HG03108 (cell line): ENCODE results near the gene PIK3R2.

Source experiments
- ATAC-seq: cut with Tn5 transposase; IDR thresholded peaks from one replicate; pipeline ENCODE4 v1.9.1; 2021; ENCODE audit warnings: moderate library complexity; ENCODE audit not compliant: unreplicated experiment

The PIK3R2 gene

DNA sequence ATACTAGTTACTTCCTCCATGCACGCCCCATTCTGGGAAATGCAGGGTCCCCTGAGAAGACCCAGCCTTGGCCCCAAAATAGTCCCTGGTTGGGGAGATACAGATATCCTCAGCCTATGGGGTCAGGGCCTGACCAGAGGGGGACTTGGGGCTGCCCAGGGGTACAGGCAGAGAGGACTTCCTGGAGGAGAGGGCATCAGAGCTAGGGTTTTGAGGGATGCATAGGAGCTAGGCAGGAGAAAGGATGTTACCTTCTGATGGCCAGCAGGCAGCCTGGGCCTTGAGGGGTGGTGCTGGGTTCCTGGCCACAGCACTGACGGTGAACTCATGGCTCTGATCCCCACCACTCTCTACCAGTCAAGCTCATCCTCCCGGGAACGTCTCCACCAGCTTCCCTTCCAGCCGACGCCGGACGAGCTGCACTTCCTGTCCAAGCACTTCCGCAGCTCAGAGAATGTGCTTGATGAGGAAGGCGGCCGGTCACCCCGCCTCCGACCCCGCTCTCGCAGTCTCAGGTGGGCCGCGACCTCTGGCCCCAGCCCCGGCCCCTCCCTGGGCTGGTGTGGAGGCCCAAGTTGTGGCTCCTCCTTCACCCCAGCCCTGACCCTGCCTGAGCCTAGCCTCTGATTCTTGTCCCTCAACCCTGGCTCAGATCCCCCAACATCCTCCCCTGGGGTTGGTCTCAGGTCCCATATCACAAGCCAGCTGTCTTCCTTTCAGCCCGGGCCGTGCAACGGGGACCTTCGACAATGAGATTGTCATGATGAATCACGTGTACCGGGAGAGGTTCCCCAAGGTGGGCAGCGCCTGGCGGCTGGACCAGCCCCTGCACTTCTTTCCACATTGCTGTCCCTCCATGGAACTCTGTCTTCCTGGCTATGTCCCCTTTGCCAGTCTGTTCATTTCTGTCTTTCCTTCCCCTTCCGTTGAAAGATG is 29.8 kb upstream of the PIK3R2 start:
- ATAC-seq, result no peak

DNA sequence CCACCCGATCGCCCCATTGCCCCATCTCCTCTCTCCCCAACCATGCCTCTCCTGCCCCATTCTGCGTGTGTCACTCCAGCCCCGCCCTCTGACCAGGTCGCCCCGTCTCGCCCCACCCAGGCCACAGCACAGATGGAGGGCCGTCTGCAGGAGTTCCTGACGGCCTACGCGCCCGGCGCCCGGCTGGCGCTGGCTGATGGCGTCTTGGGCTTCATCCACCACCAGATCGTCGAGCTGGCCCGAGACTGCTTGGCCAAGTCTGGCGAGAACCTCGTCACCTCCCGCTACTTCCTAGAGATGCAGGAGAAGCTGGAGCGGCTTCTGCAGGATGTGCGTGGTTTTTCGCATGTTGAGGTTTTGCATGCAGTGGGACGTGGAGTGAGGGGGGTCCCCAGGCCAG is 29.1 kb upstream of the PIK3R2 start:
- no peak for ATAC-seq

DNA sequence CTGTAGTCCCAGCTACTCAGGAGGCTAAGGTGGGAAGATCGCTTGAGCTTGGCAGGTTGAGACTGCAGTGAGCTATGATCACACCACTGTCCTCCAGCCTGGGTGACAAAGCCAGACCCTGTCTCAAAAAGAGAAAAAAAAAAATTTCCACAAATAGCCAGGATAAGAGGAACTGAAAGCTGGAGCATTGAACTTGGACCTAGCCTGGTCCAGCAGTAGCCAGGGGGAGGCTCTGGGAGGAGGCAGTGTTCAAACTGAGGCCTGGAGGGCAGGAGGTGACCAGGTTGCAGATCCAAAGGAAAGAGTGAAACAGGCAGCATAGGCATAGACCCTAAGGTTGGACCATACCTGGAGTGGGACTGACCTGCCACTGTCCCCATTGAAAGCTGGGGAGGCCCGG is 26.9 kb upstream of the PIK3R2 start:
- no peak for ATAC-seq

DNA sequence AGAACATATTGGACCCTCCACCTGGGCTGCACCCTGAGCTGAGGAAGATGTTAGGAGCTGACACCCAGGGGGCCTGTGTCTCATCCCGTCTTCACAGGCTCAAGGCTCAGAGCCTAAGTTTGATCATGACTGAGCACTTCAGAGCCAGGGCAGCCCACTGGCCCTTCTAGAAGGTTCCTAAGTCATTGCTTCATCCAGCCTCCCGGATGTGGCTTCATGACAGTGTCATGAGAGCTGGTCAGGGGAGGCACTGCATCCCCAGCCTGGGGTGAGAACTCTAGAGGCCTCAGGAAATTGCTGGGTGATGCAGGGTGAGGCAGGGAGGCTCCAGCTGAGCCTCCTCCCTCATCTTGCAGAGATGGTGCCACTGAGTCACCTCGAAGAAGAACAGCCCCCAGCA is 24.9 kb upstream of the PIK3R2 start:
- no peak for ATAC-seq

DNA sequence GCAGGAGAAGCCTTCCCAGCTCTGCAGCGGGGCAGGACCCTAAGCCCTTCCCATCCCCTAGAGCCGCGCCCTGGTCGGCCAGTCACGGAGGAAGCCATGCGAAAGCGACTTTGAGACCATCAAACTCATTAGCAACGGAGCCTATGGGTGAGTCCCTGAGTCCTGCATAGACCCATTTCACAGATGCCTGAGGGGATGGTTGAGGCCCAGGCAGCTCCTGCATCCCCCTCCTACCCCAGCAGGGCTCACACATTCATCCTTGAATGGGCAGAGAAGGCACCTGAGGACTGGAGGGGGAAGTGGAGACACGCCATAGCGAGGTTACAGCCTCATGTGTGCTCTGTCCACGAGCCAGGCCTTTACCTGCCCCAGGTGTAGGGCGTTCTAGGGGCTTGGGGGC is 24.2 kb upstream of the PIK3R2 start:
- ATAC-seq, result no peak

DNA sequence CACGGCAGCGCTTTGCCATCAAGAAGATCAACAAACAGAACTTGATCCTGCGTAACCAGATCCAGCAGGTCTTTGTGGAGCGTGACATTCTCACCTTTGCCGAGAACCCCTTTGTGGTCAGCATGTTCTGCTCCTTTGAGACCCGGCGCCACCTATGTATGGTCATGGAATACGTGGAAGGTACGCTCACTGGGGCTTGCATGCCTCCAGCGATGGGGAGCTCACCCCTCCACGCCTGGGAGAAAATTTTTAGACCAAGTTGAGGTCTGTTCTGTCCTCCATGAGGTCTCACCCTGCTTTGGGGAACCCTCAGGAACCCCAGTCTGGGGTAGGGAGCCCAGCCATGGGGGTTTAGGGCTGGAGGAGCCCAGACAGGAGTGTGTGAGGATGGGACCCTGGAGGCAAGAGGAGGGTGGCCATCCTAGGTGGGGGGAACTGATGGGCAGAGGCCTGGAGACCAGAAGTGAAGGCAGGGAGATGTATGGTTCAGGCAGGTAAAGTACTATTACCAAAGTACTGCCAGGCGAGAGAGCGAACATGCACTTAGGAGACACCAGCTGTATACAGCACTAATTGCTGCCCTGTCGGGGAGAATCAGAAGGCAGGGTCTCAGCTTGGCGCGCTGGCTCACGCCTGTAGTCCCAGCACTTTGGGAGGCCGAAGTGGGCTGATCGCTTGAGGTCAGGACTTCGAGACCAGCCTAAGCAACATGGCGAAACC is 22.3 kb upstream of the PIK3R2 start:
- ATAC-seq, result no peak

DNA sequence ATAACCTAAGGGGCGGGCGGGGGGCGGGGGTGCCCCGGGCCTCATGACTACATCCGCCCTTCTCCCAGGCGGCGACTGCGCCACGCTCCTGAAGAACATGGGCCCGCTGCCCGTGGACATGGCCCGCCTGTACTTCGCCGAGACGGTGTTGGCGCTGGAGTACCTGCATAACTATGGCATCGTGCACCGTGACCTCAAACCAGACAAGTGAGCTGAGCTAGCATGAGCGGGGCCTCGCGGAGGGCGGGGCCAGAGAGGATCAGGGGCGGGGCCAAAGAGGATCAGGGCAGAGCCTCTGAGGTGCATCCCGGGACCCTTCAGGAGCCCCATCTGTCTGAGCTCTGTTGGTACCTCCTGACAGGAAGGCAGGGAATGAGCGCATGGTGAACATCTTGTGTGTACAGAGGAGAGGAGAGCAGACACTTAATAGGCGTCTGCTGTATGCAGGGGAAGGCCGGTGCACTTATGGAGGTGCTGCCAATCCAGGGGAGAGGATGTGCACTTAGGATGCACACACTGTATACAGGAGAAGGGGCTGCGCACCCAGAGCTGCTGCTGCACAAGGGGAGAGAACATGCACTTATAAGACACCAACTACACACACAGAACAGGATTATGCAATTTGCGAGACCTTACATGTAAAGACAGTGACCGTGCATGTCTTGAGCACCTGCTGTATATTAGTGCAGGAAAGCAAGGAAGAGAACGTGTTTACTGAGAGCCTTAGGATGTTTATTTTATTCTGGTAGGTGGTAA is 20.9 kb upstream of the PIK3R2 start:
- ATAC-seq, result no peak

DNA sequence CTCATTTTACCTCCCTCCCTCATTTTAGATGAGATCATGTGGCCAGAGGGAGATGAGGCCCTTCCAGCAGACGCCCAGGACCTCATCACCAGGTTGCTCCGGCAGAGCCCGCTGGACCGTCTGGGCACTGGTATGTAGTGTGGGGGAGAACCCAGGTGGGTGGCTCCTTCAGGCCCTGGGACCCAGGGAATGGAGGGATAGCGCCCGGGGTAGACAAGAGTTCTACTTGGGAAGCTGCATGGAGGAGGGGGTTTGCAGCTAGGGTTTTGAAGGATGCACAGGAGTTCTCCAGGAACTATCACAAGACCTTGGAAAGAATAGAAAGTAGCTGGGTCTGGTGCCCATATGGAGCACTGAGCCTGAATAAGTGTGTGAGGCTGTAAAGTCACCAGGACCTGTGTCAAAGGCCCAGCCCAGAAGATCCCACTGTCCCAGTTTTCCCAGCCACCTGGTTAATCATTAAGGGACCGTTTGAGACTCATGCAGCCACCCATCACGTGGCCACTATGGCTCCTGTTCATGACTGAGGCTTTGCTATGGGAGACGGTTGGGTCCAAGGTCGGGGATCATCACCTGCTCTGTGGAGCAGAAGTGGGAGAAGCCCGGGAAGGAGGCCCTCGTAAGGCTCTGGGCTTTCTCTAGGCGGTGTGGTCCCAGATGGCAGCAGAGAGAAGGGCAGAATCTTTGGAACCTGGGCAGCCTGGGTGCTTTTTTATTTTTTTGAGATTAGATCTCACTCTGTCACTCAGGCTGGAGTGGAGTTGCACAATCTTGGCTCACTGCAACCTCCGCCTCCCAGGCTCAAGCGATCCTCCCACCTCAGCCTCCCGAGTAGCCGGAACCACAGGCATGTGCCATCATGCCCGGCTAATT is 17.0 kb upstream of the PIK3R2 start:
- no peak for ATAC-seq

DNA sequence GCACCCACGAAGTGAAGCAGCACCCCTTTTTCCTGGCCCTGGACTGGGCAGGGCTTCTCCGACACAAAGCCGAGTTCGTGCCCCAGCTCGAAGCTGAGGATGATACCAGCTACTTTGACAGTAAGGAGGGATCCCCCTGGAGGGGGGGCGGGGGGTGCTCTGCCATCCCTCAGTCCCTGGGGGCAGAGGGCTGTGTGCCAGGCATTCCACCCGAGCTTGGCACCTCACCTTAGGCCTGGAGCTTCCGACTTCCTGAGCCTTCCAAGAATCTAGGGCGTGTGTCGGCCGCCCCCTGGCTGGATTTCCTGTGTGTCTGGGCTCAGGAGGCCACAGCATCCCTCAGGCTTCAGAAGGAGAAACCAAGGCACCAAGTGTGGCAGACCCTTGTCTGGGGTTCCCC is 15.7 kb upstream of the PIK3R2 start:
- ATAC-seq, result no peak

DNA sequence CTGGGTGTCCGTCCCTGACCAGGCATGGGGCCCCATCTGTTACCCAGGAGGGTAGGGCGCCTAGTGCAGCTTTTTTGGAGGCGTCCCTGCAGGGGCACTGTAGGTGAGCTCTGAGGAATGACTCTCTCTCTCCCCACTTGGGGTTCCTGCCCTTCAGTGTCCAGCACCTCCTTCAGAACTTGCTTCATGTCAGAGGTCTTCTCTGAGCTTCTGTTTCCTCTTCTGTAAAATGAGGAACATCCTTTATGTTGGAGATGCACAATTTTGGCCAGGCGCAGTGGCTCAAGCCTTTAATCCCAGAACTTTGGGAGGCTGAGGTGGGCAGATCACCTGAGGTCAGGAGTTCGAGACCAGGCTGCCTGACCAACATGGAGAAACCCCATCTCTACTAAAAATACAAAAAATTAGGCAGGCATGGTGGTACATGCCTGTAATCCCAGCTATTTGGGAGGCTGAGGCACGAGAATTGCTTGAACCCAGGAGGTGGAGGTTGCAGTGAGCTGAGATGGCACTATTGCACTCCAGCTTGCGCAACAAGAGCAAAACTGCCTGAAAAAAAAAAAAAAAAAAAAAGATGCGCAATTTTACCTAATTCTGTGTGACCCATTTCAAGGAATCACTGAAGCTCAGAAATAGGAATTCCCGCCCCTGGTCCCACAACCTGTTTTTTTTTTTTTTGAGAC is 15.2 kb upstream of the PIK3R2 start:
- no peak for ATAC-seq

DNA sequence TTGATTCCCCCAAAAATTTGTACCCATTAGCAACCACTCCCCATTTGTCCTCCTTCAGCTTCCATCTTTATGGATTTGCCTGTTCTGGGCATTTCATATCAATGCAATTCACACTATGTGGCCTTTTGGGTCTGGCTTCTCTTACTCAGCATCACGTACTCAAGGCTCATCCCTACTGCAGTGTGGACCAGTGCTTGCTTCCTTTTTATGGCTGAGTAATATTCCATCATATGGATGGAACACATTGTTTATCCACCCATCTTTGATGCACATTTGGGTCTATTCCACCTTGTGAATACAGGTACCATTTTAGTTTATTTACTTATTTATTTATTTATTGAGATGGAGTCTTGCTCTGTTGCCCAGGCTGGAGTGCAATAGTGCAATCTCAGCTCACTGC is 12.5 kb upstream of the PIK3R2 start:
- no peak for ATAC-seq

DNA sequence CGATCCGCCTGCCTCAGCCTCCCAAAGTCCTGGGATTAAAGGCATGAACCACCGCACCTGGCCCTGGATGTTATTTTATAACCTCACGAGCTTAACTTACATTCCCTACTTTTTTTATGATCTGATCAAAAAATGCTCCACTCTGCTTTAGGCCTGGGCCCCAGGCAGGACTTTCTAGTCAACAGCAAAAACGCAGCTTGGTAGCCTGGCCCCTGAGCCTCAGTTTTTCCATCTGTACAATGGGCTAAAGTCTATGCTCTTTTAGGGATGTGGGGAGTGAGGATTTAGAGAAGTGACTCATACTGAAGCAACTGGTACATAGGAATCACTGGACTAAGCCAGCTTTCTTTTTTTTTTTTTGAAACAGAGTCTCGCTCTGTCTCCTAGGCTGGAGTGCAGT is 11.9 kb upstream of the PIK3R2 start:
- ATAC-seq, result no peak

DNA sequence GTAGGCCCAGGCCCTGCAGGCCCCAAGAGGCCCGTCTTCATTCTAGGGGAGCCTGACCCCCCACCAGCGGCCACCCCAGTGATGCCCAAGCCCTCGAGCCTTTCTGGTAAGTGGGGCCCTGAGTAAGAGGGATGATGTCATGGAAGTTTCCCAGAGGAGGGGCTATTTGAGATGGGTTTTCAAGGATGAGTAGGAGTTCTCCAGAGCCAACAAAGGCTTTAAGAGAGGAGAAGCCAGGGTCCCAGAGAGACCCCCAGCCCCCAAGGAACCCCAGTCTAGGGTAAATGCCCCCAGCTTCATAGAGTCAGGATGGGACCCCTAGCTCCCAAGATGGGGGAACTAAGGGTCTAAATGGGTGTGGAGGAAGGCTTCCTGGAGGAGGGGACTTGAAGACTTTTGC is 9.1 kb upstream of the PIK3R2 start:
- ATAC-seq, result no peak

DNA sequence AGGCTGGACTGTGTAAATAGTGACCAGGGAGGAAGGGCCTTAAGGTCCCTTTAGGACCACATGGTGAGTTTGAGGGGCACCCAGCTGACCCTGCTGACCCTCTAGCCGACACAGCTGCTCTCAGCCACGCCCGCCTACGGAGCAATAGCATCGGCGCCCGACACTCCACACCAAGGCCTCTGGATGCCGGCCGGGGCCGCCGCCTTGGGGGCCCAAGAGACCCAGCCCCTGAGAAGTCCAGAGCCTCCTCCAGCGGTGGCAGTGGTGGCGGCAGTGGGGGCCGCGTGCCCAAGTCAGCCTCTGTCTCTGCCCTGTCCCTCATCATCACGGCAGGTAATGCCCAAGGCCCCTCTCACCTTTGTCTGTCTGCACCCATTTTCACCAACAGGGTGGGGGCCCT is 8.6 kb upstream of the PIK3R2 start:
- no peak for ATAC-seq

DNA sequence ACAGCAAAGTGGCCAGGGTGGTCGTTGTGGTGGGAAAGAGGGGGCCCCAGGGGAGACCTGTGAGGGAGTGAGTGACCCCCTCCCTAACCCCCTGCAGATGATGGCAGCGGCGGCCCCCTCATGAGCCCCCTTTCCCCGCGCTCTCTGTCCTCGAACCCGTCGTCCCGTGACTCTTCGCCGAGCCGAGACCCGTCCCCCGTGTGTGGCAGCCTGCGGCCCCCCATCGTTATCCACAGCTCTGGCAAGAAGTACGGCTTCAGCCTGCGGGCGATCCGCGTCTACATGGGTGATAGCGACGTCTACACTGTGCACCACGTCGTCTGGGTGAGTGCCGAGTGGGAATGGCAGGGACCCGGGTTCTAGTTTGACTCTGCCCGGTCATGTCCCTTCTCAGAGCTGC is 8.1 kb upstream of the PIK3R2 start:
- no peak for ATAC-seq

DNA sequence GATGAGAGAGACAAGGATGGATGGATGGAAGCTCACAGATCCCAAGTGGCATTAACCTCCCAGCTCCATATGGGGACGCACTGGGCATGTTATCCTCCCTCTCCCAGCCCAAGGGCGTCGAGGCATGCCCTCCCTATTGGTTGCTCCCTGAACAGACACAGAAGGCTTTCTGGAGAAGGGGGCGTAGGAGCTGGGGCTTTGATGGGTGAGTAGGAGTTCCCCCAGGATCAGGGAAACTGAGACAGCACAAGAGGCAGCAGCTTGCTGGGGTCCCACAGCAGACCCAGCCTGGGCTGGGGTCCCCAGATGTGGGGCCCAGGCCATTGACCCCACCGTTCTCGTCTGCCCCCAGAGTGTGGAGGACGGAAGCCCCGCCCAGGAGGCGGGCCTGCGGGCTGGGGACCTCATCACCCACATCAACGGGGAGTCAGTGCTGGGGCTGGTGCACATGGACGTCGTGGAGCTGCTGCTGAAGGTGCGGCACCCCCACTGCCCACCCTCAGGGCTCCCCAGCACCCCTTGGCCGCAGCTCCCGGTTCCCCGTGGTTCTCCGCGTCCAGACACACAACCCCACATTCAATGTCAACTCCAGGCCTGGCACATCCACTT is 7.5 kb upstream of the PIK3R2 start:
- ATAC-seq, result no peak

DNA sequence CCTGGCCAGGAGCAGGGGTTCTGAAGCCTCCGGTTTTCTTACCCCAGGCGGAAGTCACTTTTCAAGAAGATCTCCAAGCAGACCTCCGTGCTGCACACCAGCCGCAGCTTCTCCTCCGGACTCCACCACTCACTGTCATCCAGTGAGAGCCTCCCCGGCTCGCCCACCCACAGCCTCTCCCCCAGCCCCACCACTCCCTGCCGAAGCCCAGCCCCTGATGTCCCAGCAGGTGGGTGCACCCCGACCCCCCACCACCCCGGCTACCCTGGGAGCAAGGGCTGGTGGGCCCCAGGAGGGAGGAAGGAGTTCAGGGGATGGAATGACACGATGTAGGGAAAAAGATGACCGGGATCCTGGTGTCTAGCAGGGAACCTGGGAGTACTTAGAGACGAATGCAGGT is 5.6 kb upstream of the PIK3R2 start:
- no peak for ATAC-seq

DNA sequence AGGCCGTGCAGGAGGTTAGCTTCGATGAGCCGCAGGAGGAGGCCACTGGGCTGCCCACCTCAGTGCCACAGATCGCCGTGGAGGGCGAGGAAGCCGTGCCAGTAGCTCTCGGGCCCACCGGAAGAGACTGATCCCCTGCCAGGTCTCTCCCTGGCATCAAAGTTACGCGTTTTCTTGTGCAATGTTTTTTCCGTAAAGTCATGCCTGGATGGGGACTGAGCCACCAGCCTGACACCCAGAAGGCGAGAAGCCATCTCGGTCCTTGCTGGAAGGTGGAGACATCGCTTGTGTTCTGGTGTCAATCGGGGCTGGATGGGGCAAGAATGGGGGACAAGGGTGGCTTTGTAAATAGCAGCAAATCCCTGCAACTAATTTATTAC is 3.4 kb upstream of the PIK3R2 start:
- no peak for ATAC-seq

DNA sequence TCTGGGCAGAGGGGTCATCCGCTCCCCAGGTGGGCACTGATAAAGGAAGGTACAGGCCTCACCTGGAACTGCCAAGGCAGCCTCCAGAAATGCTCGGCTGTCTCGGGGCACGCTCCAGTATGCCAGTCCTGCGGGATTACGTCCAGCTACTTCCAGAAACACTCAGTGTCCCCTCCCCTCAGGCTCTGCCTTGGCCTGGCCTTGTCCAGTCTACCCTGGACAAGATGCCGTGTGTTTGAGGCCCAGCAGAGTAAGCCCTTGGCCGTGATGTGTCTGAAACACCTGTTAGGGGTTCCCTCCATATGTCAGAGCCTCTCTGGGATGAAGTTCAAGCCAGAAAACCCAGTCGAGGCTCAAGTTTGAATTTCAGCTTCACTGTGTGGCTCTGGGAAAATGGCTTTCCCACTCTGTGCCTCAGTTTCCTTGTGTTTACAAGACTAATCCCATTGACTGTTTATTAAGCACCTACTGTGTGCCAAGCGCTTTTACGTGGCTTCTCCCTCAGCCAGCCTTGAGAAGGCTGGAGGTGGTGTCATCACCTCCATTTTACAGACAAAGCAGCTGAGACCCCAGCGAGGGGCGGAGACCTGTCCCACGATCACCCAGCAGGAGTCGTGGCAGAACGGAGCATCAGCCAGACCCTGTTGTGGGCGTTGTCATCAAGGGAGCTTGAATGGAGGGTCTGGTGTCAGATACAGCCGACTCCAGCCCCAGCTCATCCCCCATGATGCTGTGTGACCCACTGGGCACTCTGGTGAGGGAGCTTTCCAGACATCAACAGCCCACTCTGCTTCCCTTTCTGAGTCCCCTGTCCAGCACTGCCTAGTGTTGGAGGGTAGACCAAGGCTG is 2.0 kb upstream of the PIK3R2 start:
- no peak for ATAC-seq
